D721Med (cell line): Measurements from ENCODE around the gene TMEM270.

Experiments
- DNase-seq: peaks from one replicate; pipeline ENCODE4 v3.0.0; 2011; ENCODE audit warnings: low spot score; ENCODE audit not compliant: insufficient read length
- FAIRE-seq: peaks from 2 replicates; lab custom pipeline; 2011; peaks lifted over from hg19 to GRCh38; lab: Jason Lieb, UNC
- TF ChIP-seq, protein P1 (sequence below): IDR thresholded peaks from 2 replicates; pipeline ENCODE4 v1.5.1; 2012; ENCODE audit warnings: mild to moderate bottlenecking, control low read depth; ENCODE audit not compliant: insufficient read depth; ENCODE audit errors: missing control alignments

TMEM270 gene

DNA sequence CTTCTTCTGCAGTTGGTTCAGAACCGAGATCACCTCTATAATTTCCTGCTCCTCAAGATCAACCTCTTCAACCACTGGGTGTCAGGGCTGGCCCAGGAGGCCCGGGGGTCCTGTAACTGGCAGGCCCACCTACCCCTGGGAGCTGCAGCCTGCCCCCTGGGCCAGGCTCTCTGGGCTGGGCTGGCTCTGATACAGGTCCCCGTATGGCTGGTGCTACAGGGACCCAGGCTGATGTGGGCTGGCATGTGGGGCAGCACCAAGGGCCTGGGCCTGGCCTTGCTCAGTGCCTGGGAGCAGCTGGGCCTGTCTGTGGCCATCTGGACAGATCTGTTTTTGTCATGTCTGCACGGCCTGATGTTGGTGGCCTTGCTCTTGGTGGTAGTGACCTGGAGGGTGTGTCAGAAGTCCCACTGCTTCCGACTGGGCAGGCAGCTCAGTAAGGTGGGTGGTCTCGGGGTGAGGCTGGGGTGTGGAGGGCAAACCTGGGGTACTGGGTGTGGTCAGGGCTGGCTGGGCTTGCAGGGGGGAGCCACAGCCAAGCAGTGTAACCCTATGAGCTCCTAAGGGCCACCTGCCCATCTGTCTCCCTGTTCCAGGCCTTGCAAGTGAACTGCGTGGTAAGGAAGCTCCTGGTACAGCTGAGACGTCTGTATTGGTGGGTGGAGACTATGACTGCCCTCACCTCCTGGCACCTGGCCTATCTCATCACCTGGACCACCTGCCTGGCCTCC is 4.2 kb downstream of the TMEM270 start:
- TF ChIP-seq, protein P1, sequence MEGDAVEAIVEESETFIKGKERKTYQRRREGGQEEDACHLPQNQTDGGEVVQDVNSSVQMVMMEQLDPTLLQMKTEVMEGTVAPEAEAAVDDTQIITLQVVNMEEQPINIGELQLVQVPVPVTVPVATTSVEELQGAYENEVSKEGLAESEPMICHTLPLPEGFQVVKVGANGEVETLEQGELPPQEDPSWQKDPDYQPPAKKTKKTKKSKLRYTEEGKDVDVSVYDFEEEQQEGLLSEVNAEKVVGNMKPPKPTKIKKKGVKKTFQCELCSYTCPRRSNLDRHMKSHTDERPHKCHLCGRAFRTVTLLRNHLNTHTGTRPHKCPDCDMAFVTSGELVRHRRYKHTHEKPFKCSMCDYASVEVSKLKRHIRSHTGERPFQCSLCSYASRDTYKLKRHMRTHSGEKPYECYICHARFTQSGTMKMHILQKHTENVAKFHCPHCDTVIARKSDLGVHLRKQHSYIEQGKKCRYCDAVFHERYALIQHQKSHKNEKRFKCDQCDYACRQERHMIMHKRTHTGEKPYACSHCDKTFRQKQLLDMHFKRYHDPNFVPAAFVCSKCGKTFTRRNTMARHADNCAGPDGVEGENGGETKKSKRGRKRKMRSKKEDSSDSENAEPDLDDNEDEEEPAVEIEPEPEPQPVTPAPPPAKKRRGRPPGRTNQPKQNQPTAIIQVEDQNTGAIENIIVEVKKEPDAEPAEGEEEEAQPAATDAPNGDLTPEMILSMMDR, result no peak
- DNase-seq, result no peak
- FAIRE-seq, result no peak

DNA sequence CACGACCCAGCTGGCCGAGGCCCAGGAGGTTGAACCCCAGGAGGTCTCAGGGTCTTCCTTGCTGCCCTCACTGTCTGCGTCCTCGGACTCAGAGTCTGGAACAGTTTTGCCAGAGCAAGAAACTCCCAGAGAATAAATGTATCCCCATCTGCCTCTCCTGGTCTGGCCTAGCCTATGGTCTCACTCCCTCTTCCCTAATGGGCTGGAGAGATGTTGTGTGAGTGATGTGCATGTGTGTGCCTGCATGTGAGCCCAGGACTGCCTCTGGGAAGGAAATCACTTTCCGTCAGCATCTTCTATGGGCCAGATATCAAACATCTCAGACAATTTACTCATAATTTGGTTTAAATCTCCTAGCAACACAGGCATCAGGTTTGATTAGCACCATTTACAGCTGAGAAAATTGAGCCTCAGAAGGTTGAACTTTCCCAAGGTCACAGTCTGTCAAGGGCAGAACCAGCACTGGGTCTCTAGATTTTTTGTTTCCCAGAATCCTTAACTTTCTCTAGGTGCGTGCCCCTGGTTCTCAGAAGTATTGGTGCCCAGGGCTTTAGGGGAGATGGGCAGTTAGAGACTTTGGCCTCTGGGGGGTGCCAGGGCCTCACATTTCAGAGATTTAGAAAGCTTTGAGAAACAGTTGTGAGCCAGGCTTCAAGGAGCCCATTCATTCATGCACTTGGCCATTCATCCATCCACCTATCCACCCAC is 4.9 kb downstream of the TMEM270 start:
- FAIRE-seq, result no peak
- TF ChIP-seq, protein P1, result peak; percentile 64
- DNase-seq, result no peak

DNA sequence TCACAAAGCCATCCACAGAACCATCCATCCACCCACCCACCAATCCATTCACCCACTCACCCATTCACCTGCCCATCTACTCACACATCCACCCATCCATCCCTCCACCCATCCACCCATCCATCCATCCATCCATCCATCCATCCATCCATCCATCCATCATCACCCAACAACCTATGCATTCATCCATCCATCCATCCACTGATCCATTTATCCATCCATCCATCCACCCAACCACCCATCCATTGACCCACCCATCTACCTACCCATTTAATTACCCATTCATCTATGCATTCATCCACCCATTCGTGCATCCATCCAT is 5.4 kb downstream of the TMEM270 start:
- DNase-seq (no peak), FAIRE-seq (no peak)
- TF ChIP-seq, protein P1, result no peak

DNA sequence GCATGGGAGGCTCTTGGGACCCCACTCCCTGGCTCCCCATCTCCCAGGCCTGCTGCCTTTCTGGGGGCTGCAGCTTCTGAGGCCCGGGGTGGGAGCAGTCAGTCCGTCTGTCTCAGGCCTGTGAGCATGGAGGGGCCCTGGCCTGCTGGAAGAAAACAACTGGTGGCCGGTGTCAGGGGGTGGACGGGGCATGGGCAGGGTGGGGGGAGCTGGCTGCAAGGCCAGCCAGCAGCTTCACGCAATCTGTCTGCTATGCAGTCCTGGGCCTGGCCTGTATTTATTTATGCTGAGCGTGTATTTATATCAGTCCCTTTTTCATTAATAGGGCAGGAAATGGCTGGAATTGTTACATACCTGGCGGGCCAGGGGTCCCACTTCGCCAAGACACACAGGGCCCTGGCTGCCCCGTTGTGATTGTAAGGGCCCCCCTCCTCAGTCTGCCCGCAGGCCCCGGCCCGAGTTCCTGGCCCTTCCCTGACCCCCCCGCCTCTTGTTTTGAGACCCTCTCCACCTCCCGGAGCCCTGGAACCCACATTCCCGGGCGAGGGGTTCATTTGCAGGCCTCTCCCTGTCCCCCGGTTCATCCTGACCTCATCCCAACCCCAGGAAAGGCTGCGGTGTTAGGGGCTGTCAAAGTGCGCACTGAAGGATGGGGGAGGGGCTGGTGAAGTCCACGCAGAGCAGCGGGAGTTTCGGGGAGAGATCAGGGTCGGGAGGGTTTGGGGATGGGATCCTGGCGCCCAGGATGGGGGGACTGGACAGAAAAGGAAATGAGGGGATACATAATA is 8.2 kb downstream of the TMEM270 start:
- FAIRE-seq (no peak), DNase-seq (no peak)
- TF ChIP-seq, protein P1, result no peak

DNA sequence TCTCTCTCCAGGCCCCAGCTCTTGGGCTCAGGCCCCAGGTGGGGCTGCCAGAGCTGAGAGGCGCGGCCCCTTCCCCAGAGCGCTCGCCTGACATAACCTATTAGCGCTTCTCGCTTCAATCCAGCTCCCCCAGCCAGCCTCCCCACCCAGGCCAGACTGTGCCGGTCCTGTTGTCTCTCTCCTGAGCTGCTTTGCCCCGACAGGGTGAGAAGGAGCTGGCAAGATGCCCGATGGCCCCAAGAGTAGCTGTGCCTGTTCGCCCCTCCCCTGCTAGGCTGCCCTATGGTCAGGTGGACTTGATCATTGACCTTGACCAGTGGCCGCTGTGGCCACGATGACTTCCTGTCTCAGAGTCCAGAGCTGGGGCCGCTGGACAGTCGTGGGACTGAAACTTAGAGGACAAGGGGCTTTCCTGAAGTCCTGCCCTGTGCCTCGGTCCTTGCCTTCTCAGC is 9.1 kb downstream of the TMEM270 start:
- TF ChIP-seq, protein P1, result no peak
- FAIRE-seq, result no peak
- DNase-seq, result no peak

DNA sequence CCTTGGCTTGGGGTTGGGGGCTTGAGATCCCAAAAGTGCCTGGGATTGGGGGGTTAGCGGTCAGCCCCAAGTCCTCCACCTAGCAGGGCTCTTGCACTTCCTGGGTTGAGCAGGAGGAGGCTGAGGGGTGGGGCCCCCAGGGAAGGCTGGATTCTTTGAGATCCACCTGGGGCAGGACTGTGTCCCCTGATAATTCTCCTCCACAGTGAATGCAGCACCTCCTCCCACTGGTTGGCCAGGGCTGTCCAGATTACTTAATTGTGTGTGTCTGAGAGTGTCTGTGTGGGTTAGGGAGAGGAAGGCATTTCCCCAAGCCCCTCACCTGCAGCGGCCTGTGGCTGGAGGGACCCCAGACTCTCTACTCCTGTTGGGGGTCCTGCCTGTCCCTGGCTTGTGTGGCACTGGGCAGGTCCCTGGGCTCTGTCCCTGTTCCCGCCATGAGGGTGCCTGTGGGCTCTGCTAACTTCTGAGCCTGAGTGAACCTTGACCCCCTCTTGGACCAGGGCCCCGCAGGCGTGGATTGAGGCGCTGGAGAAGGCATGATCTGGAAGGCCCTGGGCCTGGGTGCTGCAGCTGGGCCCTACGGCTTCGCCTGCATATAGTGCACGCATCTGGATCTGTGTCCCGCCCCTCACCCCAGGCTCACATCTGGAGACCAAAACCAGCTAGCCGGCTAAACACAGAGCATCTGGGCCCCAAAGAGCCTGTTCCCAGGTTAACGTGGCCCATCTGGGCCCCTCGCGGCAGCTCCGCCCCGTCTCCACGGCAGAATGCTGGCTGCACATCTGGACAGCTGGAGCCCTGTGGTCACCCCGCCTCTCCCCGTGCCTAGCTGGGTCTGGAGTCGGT is 10.4 kb downstream of the TMEM270 start:
- TF ChIP-seq, protein P1, result no peak
- no peak for DNase-seq
- FAIRE-seq, result no peak
